Activated CD4-positive, alpha-beta T cell treated with anti-CD3 and anti-CD28 coated beads, Interleukin-2, amount 50 U/mL, for 24 hours (primary cell): ENCODE results near the gene PLEKHM3.
"Not testable (repeated sequence)": the region's sequence is repeated elsewhere in the genome, so short reads cannot be mapped to it uniquely, and the experiment has no call there.

Experiments used
- DNase-seq, 2 donors: peaks; one replicate each; pipeline ENCODE4 v3.0.0-alpha.2; 2020; ENCODE audit warnings: low read depth in 1 of 2, low spot score in 1 of 2

PLEKHM3 gene

DNA sequence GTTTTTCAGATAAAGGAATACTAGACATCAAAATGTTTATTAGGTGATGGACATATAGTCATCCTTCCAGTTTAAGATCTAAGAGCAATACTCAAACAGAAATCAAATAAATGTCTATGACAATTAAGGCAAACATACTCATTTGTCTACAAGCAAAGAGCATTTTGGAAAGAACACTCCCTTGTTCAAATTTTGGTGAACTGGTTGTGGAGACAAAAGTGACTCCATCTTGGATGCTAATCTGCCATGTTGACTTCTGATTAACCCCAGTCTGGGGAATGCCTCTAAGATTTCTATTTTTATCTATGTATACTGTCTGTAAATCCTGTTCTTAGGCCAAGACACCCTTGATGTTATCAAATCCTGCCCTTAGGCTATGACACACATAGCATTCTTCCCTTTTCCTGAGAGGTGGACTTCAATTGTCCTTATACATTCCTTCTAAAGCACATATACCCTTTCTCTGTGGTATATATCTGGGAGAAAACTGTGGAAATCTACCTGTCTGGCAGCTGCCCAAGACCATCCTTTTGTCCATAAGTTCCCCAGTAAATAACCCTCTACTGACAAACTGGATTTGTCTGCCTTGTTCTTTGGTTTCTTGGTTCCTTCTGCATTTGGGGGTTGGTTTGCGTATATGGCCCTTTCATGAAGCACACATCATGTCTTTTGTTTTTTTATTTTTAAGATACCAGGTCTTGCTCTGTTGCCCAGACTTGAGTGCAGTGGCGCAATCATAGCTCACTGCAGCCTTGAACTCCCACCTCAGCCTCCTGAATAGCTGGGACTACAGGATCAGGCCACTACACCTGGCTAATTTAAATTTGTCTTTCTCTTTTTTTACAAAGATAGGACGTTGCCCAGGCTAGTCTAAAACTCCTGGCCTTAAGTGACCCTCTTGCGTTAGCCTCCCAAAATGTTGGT is 12.5 kb upstream of the PLEKHM3 start:
- DNase-seq, result no peak

DNA sequence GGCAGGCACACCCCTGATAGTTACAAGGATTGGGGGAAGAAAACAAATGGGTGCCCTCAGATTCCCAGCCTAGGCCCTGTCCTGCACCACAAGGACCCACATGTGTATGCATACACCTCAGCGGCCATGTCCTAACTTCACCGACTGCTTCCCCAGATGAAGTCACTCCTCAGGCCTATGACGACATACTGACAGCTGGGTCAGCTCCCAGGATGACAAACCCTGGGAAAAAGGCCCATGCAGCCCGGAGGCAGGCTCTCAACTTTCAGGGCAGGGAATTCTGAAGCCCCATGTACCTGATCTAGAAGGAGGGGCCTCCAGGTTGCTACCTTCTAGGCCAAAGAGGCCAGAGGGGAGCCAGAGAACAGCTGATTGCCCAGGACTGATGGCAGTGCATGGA is 11.0 kb upstream of the PLEKHM3 start:
- DNase-seq, result no peak

DNA sequence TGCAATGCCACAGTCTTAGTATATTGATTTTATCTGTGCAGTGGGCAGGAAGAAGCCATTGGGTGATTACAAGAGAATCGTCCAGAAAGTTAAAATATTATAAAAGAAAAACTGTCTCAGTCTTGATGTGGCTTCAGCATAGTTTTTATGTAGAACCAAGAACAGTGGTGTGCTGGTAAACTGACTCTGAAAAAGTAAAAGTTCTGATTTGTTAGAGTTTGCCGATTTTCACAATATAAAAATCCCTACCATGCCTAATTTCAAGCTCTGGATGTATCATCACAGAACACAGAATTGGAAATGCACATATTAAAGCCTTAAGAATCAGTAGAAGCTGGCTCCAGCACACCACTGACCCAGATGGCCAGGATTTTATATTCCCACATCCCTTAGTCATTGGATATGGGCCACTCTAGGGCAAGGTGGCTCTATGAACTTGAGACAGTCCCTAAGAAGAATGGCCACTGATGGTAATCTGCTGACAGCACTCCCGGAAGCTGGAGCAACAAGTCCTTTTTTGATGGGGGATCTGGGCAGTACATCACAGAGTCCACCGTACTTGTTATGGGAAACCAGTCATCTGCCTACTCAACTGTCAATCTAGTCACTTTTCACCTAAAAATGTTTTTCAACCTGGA is 9.3 kb upstream of the PLEKHM3 start:
- no peak for DNase-seq

DNA sequence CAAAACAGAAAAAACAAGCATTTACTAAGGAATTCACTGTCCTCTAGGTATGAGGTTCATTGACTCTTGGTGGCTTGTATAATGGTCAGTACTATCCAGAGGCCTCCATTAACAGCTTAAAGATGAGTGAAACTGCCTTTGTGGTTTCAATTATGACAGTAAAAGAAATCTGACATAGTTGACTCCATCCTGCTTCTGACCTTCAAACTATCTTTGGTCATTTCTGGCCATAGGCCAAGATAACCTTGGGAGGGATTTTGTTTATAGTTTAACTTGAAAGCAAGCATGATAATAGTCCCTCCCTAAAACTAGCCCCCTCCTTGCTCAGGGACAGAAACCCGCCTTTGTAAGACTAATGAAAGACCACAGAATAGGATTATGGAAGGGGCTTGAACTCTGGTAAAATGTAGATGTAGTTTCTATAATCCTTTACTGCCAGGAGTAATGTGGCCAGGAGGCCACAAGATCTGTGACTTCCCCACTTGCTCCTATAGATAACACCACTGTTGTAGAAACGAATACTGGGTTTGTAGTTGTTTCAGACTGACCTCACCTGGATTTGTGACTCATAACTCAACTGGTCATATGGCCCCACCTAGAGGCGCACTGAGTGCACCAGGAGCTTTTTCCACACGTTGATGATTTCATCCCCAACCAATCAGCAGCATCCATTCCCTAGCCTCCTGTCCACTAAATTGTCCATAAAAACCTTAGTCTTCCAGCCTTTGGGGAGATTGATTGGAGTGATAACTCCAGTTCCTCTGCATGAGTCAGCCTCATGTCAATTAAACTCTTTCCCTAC is 8.6 kb upstream of the PLEKHM3 start:
- no peak for DNase-seq

DNA sequence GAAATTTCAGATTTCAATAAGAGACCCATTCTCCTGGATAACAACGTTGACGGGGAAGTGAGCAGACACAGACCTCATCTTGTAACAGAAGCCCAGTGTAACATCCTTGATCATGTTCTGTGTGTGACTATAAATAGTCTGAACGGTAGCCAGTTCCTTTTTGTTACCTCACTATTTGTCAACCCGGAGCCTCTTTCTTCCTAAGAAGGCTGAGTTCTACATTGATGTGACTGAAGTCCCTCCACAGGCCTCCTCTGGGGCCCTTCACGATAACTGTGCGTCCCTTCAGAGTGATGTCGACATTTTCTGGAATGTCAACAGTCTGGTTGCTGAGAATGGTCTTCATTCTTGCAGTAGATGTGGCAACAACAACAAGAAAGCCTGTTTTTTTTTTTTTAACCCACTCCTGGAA is 6.3 kb upstream of the PLEKHM3 start:
- no peak for DNase-seq

DNA sequence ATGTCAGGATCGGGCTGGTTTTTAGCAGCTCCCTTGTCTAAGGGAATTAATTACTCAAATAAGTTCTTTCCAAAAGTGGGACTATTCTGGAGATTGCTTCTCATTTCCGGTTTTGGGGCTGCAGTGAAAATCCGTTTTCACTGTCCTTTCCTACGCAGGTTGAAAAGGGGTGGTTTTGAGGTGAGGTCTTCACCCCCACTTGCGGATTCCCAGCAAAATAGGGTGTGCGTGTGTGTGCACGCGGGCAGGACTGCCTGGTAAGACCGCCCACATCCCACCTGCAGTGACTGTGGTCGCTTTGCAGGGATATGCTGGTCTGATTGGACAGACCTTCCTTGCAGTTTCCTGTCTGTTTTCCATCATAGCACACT is 472 bp upstream of the PLEKHM3 start:
- DNase-seq, result peak; percentile 4 to 33

DNA sequence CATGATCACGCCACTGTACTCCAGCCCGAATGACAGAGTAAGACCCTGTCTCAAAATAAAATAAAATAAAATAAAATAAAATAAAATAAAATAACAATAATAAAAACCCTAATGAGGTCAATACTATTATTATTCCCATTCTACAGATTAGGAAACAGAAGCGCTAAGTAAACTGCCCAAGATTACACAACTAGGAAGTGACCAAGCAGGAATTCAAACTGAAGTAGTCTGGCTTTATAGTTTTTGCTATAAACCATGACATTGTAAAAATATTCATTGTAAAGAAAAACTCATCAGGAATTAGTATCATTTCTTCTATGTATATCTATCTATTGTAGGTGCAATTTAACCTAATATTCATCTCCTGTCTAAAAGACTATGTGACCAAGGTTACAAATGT is 1.2 kb downstream of the PLEKHM3 start:
- no peak for DNase-seq

DNA sequence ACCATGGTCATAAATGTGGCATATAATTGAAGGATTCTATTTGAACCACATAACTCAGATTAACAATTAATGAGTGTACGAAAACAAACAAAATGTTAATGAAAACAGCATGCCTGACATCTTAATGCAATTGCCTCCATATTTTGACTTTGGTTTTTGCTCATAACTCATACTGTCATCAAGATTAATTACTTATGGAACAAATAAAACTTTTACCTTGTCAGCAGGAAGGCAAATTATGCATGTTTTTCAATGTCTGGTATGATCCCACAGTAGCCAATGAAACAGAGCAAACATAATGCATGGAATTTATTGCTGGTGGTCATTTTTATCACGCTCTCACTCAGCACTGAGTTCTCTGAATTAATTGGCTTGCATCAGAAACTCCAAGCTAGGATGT is 5.1 kb downstream of the PLEKHM3 start:
- DNase-seq, result no peak

DNA sequence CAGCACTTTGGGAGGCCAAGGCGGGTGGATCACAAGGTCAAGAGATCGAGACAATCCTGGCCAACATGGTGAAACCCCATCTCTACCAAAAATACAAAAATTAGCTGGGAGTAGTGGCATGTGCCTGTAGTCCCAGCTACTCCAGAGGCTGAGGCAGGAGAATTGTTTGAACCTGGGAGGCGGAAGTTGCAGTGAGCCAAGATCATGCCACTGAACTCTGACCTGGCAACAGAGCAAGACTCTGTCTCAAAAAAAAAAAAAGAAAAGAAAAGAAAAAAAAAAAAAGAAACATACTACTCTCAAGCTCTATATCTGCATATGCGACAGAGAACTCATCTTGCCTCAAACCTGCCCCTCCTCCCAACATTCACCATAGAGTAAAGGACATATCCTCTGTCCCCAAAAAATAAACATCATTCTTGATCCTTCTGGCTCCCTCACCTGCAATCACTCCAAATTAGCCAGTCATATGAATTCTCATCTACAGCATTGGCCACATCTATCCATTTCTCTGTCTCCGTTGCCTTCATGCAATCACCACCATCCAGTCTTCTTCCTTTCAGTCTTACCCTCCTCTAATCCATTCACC is 7.1 kb downstream of the PLEKHM3 start:
- not testable (repeated sequence) for DNase-seq

DNA sequence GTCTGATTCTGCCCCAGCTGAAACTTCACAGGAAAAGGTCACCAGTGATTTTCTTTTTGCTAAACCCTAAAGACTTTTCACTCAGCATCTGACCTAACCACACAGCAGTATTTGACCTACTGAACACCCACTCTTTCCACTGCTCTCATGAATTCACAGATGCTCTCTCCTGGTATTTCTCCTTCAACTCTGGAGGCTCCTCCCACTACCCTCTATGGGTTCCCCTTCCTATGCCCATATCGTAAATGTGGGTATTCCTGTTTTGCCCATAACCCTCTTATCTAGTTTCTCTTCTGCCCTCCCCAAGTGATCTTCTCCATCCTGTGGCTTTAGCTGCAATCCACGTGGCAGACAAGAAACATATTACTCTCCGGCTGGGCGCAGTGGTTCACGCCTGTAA is 7.6 kb downstream of the PLEKHM3 start:
- DNase-seq, result no peak

DNA sequence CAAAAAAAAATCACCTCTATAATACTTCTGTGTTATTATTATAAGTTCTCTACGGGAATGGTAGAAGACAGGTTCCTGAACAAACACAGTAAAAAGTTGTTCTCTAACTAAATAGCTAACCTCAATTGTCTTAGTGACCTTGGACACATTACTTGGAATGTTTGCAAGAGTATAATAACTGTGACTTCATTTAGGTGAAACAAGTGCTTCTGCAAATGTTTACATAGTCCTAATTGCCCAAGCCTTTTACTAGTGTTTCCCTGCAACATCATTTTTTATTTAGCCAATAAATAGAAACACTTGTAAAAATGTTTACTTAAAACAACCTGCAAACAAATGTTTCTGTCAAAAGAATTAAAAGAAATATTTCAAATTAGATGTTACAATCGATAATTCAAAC is 9.9 kb downstream of the PLEKHM3 start:
- no peak for DNase-seq

DNA sequence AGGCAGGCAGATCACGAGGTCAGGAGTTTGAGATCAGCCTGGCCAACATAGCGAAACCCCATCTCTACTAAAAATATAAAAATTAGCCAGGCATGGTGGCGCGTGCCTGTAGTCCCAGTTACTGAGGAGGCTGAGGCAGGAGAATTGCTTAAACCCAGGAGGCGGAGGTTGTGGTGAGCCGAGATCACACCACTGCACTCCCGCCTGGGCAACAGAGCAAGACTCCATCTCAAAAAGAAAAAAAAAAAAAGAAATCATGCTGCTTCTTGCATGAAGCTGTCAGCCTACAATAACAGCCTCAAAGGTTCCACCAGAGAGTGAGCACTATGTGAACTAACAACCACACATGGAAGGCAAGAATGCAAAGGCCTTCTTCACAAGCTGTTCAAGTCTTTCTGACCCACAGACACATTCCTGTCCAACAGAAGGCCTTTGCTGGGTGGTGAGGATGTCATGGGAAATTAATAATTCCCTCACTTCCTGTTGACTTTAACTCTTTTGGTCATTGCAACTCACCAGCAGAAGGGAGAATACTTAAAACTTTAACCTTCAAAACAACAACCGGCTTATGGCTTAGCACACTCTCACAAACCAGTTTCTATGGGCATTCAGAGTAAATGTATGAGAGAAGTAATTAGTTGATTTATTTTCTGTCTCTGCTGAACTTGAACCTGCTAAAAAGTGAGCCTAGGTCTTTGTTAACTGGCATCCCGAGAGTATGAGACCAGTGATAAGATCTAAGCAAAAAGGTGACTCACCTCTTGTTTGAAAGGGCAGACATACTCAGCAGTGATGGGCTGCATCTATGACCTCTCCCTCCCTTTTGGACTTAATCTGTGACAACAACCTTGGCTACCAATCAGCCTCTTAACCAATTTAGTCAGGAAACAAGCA is 11.8 kb downstream of the PLEKHM3 start:
- no peak for DNase-seq

DNA sequence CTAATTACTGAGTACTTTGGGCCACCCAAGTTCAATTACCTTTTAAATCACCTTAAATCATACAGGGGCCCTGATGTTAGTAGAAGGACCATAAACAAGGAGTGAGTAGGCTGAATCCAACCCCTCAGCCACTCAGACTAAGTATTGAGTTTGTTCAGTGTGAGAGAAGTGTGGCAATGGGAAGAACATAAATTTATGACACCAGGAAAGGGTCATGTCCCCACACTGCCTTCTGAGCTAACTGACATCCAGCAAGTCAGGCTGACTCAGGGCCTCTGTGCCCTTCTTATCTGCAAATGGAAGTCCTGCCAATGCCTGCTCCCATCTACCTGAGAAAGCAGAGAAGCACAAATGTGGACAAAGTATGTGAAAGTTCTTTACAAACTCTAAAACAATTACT is 12.9 kb downstream of the PLEKHM3 start:
- DNase-seq, result no peak

DNA sequence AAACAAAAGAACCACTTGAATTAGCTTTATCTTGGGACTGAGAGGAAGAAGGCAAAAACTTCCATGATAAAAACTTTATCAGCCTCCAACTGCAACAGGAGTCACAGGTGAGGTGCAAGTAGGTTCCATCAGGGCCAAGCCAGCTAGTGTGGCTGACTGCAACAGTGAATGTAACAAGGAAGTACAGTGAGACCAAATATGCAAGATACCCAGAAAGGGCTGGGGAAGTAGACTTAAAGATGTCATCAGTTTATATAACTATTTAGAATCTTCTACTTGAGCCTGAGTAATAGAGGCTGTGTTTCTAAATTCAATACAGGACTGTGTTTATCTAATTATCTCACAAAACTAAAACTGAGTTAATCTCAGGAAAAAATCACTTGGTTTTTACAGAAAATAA is 14.8 kb downstream of the PLEKHM3 start:
- no peak for DNase-seq

DNA sequence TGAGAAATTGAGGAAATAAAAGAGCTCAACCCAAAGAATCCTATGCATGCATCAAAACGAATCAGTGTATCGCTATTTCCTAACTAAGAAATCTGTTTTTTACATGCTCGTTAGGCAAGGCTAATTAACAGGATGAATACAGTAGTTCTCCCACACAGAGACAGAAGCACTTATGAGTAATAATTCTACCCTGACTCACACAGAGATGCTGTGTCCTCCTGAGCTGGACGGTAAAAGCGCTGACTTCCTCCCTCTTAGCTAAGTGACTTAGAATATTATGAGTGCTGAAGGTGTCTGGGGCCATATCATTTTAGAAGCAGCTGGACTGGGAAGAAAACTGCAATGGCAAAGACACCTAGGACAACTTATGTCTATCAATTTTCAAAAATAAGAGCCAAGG is 18.5 kb downstream of the PLEKHM3 start:
- no peak for DNase-seq

DNA sequence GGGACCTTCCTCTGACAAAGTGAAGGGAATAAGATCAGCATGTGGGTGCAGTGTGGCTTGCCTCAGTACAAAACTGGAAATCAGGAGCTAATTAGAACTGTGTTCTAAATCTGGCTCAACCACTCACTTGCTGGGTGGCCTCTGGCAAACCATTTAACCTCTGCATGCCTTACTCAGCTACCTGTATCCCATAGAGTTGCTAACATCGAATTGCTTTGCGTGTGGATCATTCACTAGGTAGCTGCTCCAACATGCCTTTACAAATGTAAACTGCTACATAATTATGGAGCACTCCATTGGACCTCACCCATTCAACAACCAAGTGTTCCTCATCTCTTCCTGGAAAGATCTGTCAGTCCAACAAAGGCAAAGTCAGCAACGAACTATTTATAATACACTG is 19.0 kb downstream of the PLEKHM3 start:
- no peak for DNase-seq

DNA sequence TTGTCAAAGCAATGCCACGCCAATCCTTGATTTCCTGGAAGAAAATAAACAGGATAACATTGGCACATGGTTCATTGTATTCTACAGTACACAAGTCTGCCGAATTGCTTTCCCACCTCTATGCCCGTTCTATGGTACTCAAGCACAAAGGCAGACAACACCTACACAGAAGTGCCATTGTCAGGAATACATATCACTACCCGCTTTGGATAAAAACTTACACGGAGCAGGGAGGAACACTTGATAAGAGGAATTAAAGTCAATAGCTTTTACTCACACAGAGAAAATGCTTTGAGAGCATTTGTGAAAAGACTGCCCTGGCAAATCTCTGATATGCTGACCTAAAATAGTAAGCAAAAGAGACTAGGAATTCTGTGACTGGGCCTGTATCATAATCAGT is 23.4 kb downstream of the PLEKHM3 start:
- no peak for DNase-seq

DNA sequence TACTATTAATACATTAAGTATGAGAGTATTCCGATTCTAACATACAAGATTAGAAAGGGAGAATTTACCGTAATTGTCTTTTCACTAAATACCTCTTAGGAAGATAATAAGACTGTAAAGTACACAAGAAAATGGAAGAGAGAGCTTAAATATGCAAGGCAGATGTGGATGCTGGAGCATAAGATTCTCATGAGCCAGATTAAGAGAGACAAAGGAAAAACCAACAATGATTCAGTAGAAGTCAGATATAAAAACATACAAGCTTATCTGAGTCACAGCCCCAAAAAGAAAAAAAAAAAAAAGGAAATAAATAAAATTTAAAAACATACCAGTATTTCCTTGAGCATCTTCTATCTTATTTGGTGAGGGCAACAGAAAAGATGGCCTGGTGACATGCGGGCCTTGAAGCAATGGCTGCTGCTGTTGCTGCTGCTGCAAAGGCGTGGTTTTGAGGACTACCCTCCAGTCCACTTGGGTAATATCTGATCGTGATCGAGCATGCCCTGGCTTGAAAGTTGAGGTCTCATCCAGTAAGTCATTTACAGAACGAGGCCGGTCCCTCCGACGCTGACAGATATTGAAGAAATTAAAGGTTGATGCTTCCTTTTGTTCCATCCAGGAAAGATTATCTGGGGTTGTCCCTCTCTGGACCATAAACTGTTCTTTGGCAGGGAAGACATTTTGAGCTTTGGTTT is 24.5 kb downstream of the PLEKHM3 start:
- DNase-seq, result no peak

DNA sequence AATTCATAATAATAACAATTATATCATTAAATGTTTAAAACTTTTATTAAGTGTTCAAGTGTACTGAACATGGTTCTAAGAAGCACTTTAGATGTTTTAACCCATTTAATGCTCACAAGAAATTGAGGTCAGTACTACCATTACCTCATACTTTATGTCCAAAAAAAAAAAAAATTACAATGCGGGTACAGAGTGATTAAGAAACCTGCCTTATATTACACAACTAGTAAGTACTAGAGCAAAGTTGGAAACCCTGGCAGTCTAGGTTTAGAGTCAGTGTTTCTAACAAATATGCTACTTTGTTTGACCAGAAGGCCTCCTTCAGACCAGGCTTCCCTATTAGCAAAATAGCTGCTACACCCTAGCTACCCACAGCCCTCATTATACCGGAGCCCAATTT is 28.5 kb downstream of the PLEKHM3 start:
- DNase-seq, result no peak

DNA sequence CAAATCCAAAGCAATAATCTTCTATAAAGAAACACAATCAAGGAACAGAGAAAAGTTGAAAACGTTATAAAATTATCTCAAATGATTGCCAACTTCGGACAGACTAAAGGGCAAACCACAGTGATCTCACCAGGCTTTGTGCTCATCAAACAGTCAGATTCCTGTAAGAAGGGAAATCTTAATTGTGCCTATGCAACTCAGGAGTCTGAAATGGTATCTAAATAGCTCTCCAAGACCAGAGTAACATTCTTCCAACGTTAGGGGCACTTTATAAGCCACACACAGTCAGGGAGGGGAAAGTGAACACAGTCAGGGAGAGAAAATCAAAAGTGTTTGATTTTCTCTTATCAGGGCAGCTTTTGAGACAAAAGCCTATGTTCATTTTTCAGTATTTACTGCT is 29.4 kb downstream of the PLEKHM3 start:
- no peak for DNase-seq
